ENCODE results near the gene LEFTY1.

The LEFTY1 gene

GRCh38 chr1:225871359-225872074, 17.4 kb downstream of the LEFTY1 start:
- DNase-seq (ENCODE audit: low spot score), result no peak

DNA sequence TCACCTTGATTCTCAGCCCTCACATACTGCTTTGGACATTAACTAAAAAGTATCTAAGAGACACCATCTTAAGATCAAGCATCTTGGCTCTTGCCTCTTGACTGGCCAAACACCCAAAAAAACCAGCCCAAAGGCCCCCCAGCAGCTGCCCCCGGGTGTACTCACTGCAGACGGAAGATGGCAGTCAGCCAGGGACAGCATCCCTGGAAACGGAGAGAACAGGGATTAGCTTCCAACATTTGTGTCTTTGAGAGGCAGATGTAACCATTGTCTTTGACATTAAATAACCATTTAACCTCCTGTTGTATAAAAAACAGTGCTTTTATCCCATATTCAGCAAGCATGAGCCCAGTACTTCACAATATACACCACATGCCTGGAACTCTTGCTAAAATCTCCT, 18.0 kb downstream of the LEFTY1 start:
- no peak for DNase-seq (ENCODE audit: low spot score)

GRCh38 chr1:225868631-225869330, 20.2 kb downstream of the LEFTY1 start:
- DNase-seq (ENCODE audit: low spot score), result no peak

GRCh38 chr1:225866981-225867380, 22.0 kb downstream of the LEFTY1 start:
- DNase-seq (ENCODE audit: low spot score), result no peak

- DNase-seq (ENCODE audit: low spot score), result no peak
Measured at GRCh38 chr1:225866061-225866837, 22.7 kb downstream of the LEFTY1 start.

DNA sequence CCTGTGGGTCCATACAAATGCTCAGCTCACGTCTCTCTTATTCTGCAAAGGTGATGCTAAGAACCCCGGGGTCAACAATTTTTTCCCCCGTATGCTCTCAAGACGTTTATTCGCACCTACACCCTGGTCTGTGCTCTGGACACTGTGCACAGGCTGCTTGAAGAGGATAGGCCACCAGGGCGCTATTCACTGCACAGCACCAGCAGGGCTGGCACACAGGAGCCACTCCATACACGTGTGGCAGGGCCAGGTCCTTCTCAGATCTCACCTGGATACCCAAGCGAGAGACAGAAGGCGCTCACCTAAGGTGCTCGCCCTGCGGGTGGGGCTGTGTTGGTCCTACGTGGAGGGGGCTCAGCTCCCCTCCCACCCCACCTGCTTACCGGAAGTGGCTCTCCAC, 23.4 kb downstream of the LEFTY1 start:
- no peak for DNase-seq (ENCODE audit: low spot score)

GRCh38 chr1:225863167-225863566, 25.8 kb downstream of the LEFTY1 start:
- no peak for DNase-seq (ENCODE audit: low spot score)

- no peak for DNase-seq (ENCODE audit: low spot score)
Measured at GRCh38 chr1:225862581-225862950, 26.4 kb downstream of the LEFTY1 start.

GRCh38 chr1:225861834-225862580, 26.9 kb downstream of the LEFTY1 start:
- no peak for DNase-seq (ENCODE audit: low spot score)

DNA sequence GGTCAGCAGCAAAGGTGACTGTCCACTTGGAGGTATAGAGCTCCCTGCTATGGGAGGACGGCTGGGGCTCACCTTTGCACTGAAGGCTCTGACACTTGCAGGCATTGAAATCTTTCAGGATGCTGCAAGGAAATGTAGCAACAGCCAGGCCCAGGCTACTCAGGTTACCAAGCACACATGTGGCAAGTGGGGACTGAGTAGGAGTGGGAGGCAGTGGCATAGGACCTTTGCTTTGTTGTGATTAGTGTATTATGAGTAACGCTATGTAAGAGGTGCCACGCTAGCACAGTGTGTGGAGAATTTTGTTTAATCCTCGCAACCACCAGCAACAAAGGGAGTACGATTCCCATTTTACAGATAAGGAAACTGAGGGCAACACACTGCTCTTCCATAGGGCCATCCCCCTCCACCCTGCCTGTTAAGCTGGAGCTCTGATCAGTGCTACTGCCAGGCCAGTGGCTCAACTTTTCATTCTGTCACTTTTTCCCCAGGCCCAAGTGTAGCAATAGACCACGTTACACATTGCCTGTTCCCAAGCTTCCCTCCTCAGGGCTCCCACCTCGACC, 28.0 kb downstream of the LEFTY1 start:
- DNase-seq (ENCODE audit: low spot score), result no peak

- no peak for DNase-seq (ENCODE audit: low spot score)
Measured at GRCh38 chr1:225860107-225860506, 28.8 kb downstream of the LEFTY1 start.

GRCh38 chr1:225859151-225859550, 29.8 kb downstream of the LEFTY1 start:
- no peak for DNase-seq (ENCODE audit: low spot score)

DNA sequence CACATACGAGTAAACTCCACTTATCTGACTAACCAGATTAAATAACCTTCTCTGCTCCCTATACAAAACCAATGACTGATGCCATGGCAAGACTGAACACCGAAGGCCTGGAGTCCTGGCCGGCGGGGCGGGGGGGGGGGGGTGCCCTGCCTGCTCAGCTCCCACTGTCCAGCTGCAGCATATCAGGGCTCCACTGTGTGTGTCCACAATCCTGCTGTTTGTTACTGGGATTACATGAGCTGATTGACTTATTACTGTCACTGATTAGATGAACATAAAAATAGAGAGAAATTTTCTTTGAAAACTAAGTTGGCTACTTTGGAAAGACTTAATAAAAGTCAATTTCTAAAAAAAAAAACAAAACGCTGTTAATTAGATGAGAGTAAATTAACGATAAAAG, 31.7 kb downstream of the LEFTY1 start:
- no peak for DNase-seq (ENCODE audit: low spot score)

DNA sequence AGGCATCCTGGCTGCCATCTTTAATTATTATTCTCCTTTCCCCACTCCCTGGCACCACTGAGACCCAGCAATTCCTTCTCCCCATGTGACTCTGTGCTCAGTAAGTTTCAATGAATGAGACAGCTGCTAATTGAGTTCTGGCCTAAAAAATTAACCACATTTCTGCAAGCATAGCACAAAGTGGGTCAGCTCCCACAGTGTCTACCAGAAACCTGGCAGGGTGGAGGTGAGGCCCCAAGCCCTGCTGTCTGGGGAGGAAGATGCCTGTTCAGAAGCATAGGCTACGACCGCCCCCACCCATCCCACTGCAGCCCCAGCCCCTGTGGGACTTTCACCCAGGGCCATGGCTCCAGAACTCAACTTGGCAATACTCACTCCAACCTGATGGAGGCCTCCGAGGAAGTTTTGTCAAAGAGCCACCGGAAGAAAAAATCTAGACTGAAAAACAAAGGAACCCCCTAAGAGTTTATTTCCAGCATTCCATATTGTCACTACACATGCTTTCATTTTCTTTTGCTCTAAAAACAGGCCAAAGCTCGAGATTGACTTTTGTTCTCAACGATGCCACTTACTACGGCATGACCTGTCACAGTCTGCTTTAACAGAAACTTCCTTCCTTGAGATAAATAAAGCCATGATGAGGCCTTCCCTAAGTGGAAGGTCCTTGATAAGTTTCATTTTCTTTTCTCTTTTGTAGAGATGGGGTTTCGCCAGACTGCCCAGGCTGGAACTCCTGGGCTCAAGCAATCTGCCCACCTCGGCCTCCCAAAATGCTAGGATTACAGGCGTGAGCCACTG, 33.2 kb downstream of the LEFTY1 start:
- no peak for DNase-seq (ENCODE audit: low spot score)

DNA sequence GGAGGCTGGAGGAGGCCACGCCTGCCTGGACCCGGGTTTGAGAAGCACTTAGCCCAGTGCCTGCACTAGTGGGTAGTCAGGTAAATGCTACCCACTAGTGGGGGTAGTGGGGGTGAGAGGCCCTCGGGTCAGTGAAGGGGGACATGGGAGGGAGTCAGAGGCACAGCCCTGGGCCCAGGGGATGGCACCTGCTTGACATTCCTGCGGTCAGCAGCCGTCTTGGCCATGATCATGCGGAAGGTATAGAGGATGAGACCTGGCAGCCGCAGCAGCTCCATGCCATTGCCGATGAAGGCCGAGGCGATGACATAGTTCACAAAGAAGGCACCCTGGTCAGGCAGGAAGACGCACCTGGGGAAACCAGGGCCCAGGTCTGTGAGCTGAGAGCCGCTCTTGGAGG, 35.5 kb downstream of the LEFTY1 start:
- no peak for DNase-seq (ENCODE audit: low spot score)

GRCh38 chr1:225852413-225853124, 36.4 kb downstream of the LEFTY1 start:
- no peak for DNase-seq (ENCODE audit: low spot score)

GRCh38 chr1:225851805-225852204, 37.1 kb downstream of the LEFTY1 start:
- DNase-seq (ENCODE audit: low spot score), result no peak

- DNase-seq (ENCODE audit: low spot score), result no peak
Measured at GRCh38 chr1:225850370-225850769, 38.6 kb downstream of the LEFTY1 start.

DNA sequence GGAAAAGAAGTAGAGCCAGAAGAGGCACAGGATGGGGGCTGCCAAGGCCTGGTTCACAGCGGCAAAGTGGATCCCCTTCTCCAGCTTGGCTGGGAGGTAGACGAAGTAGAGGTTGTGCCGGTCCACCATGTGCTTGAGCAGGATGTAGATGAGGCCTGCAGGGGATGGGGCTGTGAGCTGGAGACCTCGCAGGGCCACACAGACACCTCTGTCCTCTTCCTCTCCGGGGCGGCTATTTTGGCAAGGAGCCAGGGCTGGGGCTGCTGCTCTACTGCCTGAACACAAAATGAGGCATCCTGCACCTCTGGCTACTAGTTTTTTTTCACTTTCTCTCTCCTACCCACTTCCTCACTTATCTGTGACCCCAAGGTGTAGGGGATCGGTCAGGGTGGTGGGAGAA, 39.0 kb downstream of the LEFTY1 start:
- no peak for DNase-seq (ENCODE audit: low spot score)
